GDM1 (cell line): ENCODE results near the gene UBE2E3.
A peak's percentile ranks its signal among the peaks of the same experiment; 100 is the strongest.
"Not testable (repeated sequence)": the region's sequence is repeated elsewhere in the genome, so short reads cannot be mapped to it uniquely, and the experiment has no call there.

Experiments used
- DNase-seq: peaks from one replicate; lab custom pipeline; 2025; lab: John Stamatoyannopoulos, UW

Gene UBE2E3

GRCh38 chr2:180980106-180980942, at the start of gene UBE2E3:
TSS of gene UBE2E3 (plus strand) at chr2:180980605. CDS start at chr2:180982043, 1,438 bp downstream.
- peak; percentile 75 for DNase-seq

- no peak for DNase-seq
These were observed 48.6 kb upstream of the UBE2E3 start for GRCh38 chr2:180931841-180932240.

- no peak for DNase-seq
These were observed 47.1 kb upstream of the UBE2E3 start for GRCh38 chr2:180933332-180933731.

- DNase-seq, result no peak
These were observed 45.5 kb upstream of the UBE2E3 start for GRCh38 chr2:180934911-180935310.

DNA sequence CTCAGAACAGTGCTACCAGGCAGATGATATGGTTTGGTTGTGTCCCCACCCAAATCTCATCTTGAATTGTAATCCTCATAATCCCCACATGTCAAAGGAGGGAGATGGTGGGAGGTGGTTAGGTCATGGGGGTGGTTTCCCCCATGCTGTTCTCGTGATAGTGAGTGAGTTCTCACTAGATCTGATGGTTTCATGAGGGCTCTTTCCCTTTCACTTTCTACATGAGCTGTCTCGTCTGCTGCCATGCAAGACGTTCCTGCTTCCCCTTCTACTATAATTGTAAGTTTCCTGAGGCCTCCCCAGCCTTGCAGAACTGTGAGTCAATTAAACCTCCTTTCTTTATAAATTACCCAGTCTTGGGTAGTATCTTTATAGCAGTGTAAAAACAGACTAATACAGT, 42.9 kb upstream of the UBE2E3 start:
- not testable (repeated sequence) for DNase-seq

DNA sequence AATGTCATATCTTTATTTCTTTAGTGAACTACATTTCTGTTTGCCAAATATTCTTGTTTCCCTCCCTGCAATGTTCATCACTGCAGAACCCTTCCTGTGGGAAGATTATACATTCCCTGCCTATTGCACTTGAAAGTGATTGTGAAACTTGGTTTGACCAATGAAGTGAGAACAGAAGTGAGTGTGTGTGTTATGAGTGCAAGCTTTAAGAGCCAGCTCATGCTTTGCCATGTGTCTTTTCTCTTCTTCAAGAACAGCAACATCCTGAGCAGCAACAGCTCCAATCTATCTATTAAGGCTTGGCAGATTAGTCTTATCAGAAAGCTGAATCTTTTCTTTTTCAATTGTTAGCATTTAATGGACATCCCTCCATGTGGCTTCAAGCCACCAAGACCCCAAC, 42.0 kb upstream of the UBE2E3 start:
- DNase-seq, result no peak

- no peak for DNase-seq
These were observed 37.1 kb upstream of the UBE2E3 start for GRCh38 chr2:180943275-180943674.

DNA sequence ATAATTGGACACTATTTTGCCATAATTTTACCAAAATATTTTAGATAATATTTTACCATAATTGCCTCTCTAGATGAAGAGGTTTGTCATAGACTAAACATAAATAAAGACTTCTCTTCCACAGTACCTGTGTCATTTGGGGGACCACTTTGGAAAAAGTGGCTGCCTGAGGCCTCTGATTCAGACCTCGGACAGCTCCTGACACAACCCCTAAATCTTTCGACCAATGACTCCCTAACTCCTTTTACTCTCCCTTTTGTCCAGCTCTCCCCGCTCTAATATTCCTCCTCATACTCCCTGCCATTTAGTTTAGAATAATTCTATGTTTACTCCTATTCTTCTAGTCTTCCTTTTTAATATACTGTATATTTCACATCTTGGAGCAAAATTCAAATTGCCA, 36.0 kb upstream of the UBE2E3 start:
- DNase-seq, result no peak

- no peak for DNase-seq
These were observed 33.2 kb upstream of the UBE2E3 start for GRCh38 chr2:180947208-180947689.

- no peak for DNase-seq
These were observed 30.5 kb upstream of the UBE2E3 start for GRCh38 chr2:180949896-180950295.

GRCh38 chr2:180952082-180952481, 28.3 kb upstream of the UBE2E3 start:
- no peak for DNase-seq

- no peak for DNase-seq
These were observed 27.6 kb upstream of the UBE2E3 start for GRCh38 chr2:180952731-180953336.

- DNase-seq, result no peak
These were observed 26.9 kb upstream of the UBE2E3 start for GRCh38 chr2:180953550-180953949.

DNA sequence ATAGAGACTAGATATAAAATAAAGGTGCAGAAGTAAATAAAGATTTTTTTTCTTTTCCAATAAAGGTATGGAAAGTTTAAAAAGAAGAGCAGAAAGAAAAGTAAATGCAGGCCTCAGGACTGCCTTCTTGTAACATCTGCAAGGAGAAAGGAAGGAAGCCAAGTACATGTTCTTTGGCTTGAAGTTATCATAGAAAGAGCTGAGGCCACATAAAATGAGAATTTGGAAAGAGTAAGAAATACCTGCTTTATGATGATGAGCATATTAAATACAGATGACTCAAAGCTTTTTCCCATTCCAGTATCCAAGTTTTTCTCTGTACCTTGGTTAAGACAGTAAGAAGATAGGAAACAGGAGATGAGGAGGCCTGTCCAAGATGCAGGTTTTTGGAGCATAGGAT, 25.3 kb upstream of the UBE2E3 start:
- DNase-seq, result no peak

GRCh38 chr2:180959787-180960186, 20.6 kb upstream of the UBE2E3 start:
- no peak for DNase-seq

- no peak for DNase-seq
These were observed 19.4 kb upstream of the UBE2E3 start for GRCh38 chr2:180960982-180961381.

GRCh38 chr2:180962727-180963314, 17.6 kb upstream of the UBE2E3 start:
- DNase-seq, result no peak

GRCh38 chr2:180966378-180966777, 14.0 kb upstream of the UBE2E3 start:
- DNase-seq, result no peak

DNA sequence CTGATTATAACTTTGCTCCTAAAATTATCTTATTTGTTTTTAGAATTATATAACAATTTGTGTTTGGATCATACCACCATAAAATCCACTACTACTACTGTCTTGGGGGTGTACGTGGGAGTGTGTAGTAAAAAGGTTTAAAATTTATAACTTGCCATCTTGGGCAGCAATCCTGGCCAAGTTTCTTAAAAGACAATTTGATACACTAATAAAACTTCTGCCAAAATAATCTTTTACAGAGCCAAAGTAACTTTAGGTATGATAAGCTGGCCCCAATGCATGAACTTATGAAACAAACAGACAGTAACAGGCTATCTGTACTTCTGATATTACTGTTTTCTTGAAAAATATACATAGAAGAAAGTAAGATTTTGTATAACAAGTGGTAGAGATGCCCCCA, 11.3 kb upstream of the UBE2E3 start:
- DNase-seq, result no peak

- DNase-seq, result no peak
These were observed 10.4 kb upstream of the UBE2E3 start for GRCh38 chr2:180970016-180970415.

DNA sequence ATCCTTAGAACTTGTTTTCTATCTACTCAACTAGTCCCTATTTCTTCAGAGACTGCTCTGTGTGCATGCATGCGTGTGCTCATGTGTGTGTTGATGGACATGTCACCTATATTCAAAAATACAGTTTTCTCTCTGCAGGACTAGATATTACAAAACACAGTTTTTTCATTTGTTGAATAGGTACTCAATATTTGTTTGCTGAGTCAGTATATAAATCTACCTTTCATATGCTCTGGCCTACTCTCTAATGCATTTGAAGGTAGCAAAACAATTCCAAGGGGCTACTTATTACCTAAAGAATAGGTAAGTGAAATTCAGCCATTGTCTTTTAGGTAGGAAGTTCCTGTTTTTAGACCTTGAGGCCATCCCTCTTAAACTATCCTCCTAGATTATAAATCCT, 8.6 kb upstream of the UBE2E3 start:
- DNase-seq, result no peak

DNA sequence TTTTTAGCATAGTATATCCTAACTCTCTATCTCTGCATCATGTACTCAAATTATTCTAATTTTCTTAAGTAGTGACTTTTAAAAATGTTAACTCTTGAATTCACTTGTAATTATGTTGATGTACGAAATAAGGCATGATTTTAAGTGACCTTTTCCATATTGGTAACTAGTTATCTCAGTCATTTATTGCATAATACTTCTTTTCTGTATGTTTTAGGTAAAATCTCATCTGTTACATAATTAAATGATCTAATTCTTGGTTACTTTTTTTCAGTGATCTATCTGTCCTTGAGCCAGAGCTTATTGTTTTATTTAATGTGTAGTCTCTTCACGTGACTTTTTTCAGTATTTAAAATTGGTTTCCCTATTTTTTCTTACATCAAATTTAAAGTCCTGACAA, 4.8 kb upstream of the UBE2E3 start:
- no peak for DNase-seq
